DND-41 (cell line): Measurements from ENCODE around the gene RAB29.

Source experiments
- ATAC-seq: fragments of 200-7000 bp; cut with Tn5 transposase; 3 replicates; pipeline ENCODE4 v1.9.1; 2021; ENCODE audit warnings: low read depth; ENCODE audit not compliant: insufficient read depth
- DNase-seq: peaks from one replicate; pipeline ENCODE4 v3.0.0-alpha.2; 2020
- H2AFZ ChIP-seq: 2 replicates; pipeline ENCODE4 v1.6.0; 2012; ENCODE audit warnings: low read depth, low read length
- H3K27ac ChIP-seq: 2 replicates; pipeline ENCODE4 v1.5.1; 2012; ENCODE audit warnings: low read length, inconsistent platforms
- H3K27me3 ChIP-seq: fragments of 200-600 bp; sonication (generic); 2 replicates; pipeline ENCODE4 v1.6.0; 2012; ENCODE audit warnings: low read length, mild to moderate bottlenecking, inconsistent platforms; ENCODE audit not compliant: insufficient read depth, poor library complexity
- H3K36me3 ChIP-seq: 2 replicates; pipeline ENCODE4 v1.5.1; 2012; ENCODE audit warnings: low read length, inconsistent platforms; ENCODE audit not compliant: insufficient read depth
- H3K4me1 ChIP-seq: 2 replicates; pipeline ENCODE4 v1.5.1; 2012; ENCODE audit warnings: mild to moderate bottlenecking, low read length; ENCODE audit not compliant: insufficient read depth
- H3K4me2 ChIP-seq: 2 replicates; pipeline ENCODE4 v1.6.0; 2012; ENCODE audit warnings: mild to moderate bottlenecking, moderate library complexity, low read length, inconsistent platforms; ENCODE audit not compliant: insufficient read depth
- H3K4me3 ChIP-seq, 2 experiments: fragments of 200-600 bp in 1 of 2; shearing (Covaris generic) in 1 of 2; 2 replicates each; pipeline ENCODE4 v1.5.1; 2012 to 2016; ENCODE audit warnings: inconsistent platforms in 2 of 2, low read length in 2 of 2, mild to moderate bottlenecking in 2 of 2, low read depth in 1 of 2, moderate library complexity in 1 of 2
- H3K79me2 ChIP-seq: 2 replicates; pipeline ENCODE4 v1.6.0; 2012; ENCODE audit warnings: low read length, inconsistent platforms; ENCODE audit not compliant: insufficient read depth
- H3K9ac ChIP-seq: 2 replicates; pipeline ENCODE4 v1.6.0; 2012; ENCODE audit warnings: low read depth, mild to moderate bottlenecking, inconsistent platforms, low read length, moderate library complexity
- H3K9me3 ChIP-seq: 2 replicates; pipeline ENCODE4 v1.5.1; 2012; ENCODE audit warnings: low read length, moderate library complexity, mild to moderate bottlenecking, inconsistent platforms; ENCODE audit not compliant: insufficient read depth, severe bottlenecking
- H4K20me1 ChIP-seq: 2 replicates; pipeline ENCODE4 v1.6.0; 2012; ENCODE audit warnings: low read length; ENCODE audit not compliant: insufficient read depth
- CTCF ChIP-seq: IDR thresholded peaks from 2 replicates; pipeline ENCODE4 v1.5.1; 2012; ENCODE audit warnings: borderline replicate concordance, low read length, moderate library complexity, mild to moderate bottlenecking; ENCODE audit not compliant: poor library complexity, severe bottlenecking; ENCODE audit errors: extremely low read depth
- EZH2 ChIP-seq: IDR thresholded peaks from 3 replicates; pipeline ENCODE4 v1.6.1; 2012; ENCODE audit warnings: borderline replicate concordance, low read depth, mild to moderate bottlenecking, moderate library complexity, low read length, inconsistent platforms; ENCODE audit not compliant: severe bottlenecking

RAB29 gene

GRCh38 chr1:205766570-205766969 is 8.7 kb downstream of the RAB29 start:
- H3K36me3 ChIP-seq = peaks cover 12% of the 10 kb centered on the region; the same call in 1 of the 2 replicates
- H3K4me1 ChIP-seq = no peaks in the 10 kb centered on the region
- no peaks in the 10 kb centered on the region for H3K79me2 ChIP-seq
- H3K9ac ChIP-seq = no peak overlapping the region
- TF ChIP-seq CTCF (no peak), EZH2 (no peak)
- no peak for DNase-seq
- H3K27me3 ChIP-seq = no peaks in the 10 kb centered on the region
- ATAC-seq = no peak
- no peak overlapping the region for H3K4me2 ChIP-seq
- H2AFZ ChIP-seq = no peak overlapping the region
- no peaks in the 10 kb centered on the region for H3K9me3 ChIP-seq
- no peak overlapping the region for H3K27ac ChIP-seq
- H4K20me1 ChIP-seq = no peaks in the 10 kb centered on the region
- no peak overlapping the region for H3K4me3 ChIP-seq

- ATAC-seq (no peak), DNase-seq (no peak)
- no peak overlapping the region for H3K4me2 ChIP-seq
- no peaks in the 10 kb centered on the region for H3K4me1 ChIP-seq
- peaks cover 12% of the 10 kb centered on the region; the same call in 1 of the 2 replicates for H3K36me3 ChIP-seq
- H3K27me3 ChIP-seq = no peaks in the 10 kb centered on the region
- no peaks in the 10 kb centered on the region for H4K20me1 ChIP-seq
- TF ChIP-seq CTCF (no peak), EZH2 (no peak)
- no peak overlapping the region for H3K27ac ChIP-seq
- H2AFZ ChIP-seq = no peak overlapping the region
- no peak overlapping the region for H3K4me3 ChIP-seq
- H3K79me2 ChIP-seq = no peaks in the 10 kb centered on the region
- H3K9me3 ChIP-seq = no peaks in the 10 kb centered on the region
- H3K9ac ChIP-seq = no peak overlapping the region
Observed at GRCh38 chr1:205766038-205766437, 9.2 kb downstream of the RAB29 start.

GRCh38 chr1:205764578-205764977 is 10.7 kb downstream of the RAB29 start:
- ATAC-seq (no peak), DNase-seq (no peak)
- Histone ChIP-seq H3K4me2 (no peak overlapping the region), H3K27me3 (no peaks in the 10 kb centered on the region), H2AFZ (no peak overlapping the region), H3K36me3 (peaks cover 3% of the 10 kb centered on the region; the same call in 1 of the 2 replicates), H3K9ac (no peak overlapping the region), H3K4me3 (no peak overlapping the region), H3K4me1 (no peaks in the 10 kb centered on the region), H3K79me2 (no peaks in the 10 kb centered on the region), H4K20me1 (no peaks in the 10 kb centered on the region), H3K27ac (no peak overlapping the region), H3K9me3 (no peaks in the 10 kb centered on the region)
- TF ChIP-seq EZH2 (no peak), CTCF (no peak)

- H3K27ac ChIP-seq = no peak overlapping the region
- DNase-seq = no peak
- H3K4me2 ChIP-seq = no peak overlapping the region
Observed at GRCh38 chr1:205763980-205764379, 11.3 kb downstream of the RAB29 start.

More at GRCh38 chr1:205763980-205764379, 11.3 kb downstream of the RAB29 start:
- TF ChIP-seq CTCF = no peak
- no peak for TF ChIP-seq EZH2
- no peak overlapping the region for H2AFZ ChIP-seq
- H3K36me3 ChIP-seq = peaks cover under 1% of the 10 kb centered on the region; the same call in 1 of the 2 replicates
- H3K4me1 ChIP-seq = no peaks in the 10 kb centered on the region
- no peak overlapping the region for H3K9ac ChIP-seq
- H3K79me2 ChIP-seq = no peaks in the 10 kb centered on the region
- no peaks in the 10 kb centered on the region for H4K20me1 ChIP-seq
- H3K9me3 ChIP-seq = no peaks in the 10 kb centered on the region
- no peak overlapping the region for H3K4me3 ChIP-seq
- ATAC-seq = no peak
- H3K27me3 ChIP-seq = no peaks in the 10 kb centered on the region
